SU-DHL-6 (cell line): Measurements from ENCODE around the gene CPNE2.

Experiments used
- H2AFZ ChIP-seq: fragments of 200-600 bp; sonication (generic); 2 replicates; pipeline ENCODE4 v1.6.1; 2014; ENCODE audit warnings: low read depth, mild to moderate bottlenecking, moderate library complexity, mixed read lengths, antibody characterized with exemption, low read length; ENCODE audit not compliant: severe bottlenecking
- H3F3A ChIP-seq: fragments of 200-600 bp; shearing (Covaris generic); 2 replicates; pipeline ENCODE4 v1.6.0; 2016; ENCODE audit warnings: antibody characterized with exemption, mild to moderate bottlenecking; ENCODE audit not compliant: insufficient read depth
- H3K27ac ChIP-seq: fragments of 200-600 bp; sonication (generic); 2 replicates; pipeline ENCODE4 v1.5.1; 2016; ENCODE audit warnings: low read depth, mild to moderate bottlenecking, low read length, moderate library complexity, mixed read lengths
- H3K27me3 ChIP-seq: fragments of 200-600 bp; sonication (generic), shearing (Covaris generic); 2 replicates; pipeline ENCODE4 v1.6.0; 2014; ENCODE audit warnings: mild to moderate bottlenecking, low read length
- H3K36me3 ChIP-seq: fragments of 200-600 bp; sonication (generic); 2 replicates; pipeline ENCODE4 v1.6.1; 2014; ENCODE audit warnings: mild to moderate bottlenecking, low read length, mixed read lengths
- H3K4me2 ChIP-seq: fragments of 300-600, 200-600 bp; shearing (Covaris generic), sonication (generic); 2 replicates; pipeline ENCODE4 v1.6.0; 2014; ENCODE audit warnings: low read length, low read depth, mild to moderate bottlenecking; ENCODE audit not compliant: poor library complexity, severe bottlenecking
- H3K4me3 ChIP-seq: fragments of 200-600 bp; sonication (generic); 2 replicates; pipeline ENCODE4 v1.5.1; 2014; ENCODE audit warnings: antibody characterized with exemption, low read length, mild to moderate bottlenecking, mixed read lengths; ENCODE audit not compliant: insufficient read depth, poor library complexity, severe bottlenecking
- H3K79me2 ChIP-seq: fragments of 200-600 bp; sonication (generic); 2 replicates; pipeline ENCODE4 v1.6.1; 2014; ENCODE audit warnings: mild to moderate bottlenecking, low read length, moderate library complexity; ENCODE audit not compliant: insufficient read depth
- H3K9ac ChIP-seq: fragments of 200-600 bp; sonication (generic); 2 replicates; pipeline ENCODE4 v1.7.0; 2014; ENCODE audit warnings: mild to moderate bottlenecking, low read length
- H3K9me2 ChIP-seq: fragments of 200-600 bp; sonication (generic); replicated peaks from 2 replicates; pipeline ENCODE4 v1.6.1; 2014; ENCODE audit warnings: low read length; ENCODE audit not compliant: insufficient read depth
- H3K9me3 ChIP-seq: fragments of 200-600 bp; sonication (generic); 2 replicates; pipeline ENCODE4 v1.6.1; 2014; ENCODE audit warnings: low read length, mixed read lengths; ENCODE audit not compliant: insufficient read depth
- H4K20me1 ChIP-seq: fragments of 200-600 bp; sonication (generic); 2 replicates; pipeline ENCODE4 v1.6.1; 2014; ENCODE audit warnings: low read depth, mild to moderate bottlenecking, antibody characterized with exemption, low read length, moderate library complexity, mixed read lengths
- CTCF ChIP-seq: fragments of 200-600 bp; sonication (generic); IDR thresholded peaks from one replicate; pipeline ENCODE4 v1.5.1; 2017; ENCODE audit warnings: antibody characterized with exemption, mild to moderate bottlenecking, low read length, moderate library complexity; ENCODE audit not compliant: insufficient read depth, poor library complexity, severe bottlenecking
- EZH2phosphoT487 ChIP-seq: fragments of 200-600 bp; sonication (generic), shearing (Covaris generic); conservative IDR thresholded peaks from 2 replicates; pipeline ENCODE4 v1.6.1; 2018; ENCODE audit warnings: mild to moderate bottlenecking, antibody characterized with exemption, low read length, moderate library complexity, mixed read lengths

Gene CPNE2

GRCh38 chr16:57137566-57138273, 45.3 kb downstream of the CPNE2 start:
- Histone ChIP-seq H3F3A (no peaks in the 10 kb centered on the region), H4K20me1 (no peaks in the 10 kb centered on the region), H3K27me3 (no peaks in the 10 kb centered on the region), H3K4me2 (no peak overlapping the region), H3K4me3 (no peak overlapping the region), H2AFZ (no peak overlapping the region), H3K27ac (no peak overlapping the region), H3K79me2 (no peaks in the 10 kb centered on the region), H3K9me2 (no peaks in the 10 kb centered on the region), H3K36me3 (no peaks in the 10 kb centered on the region), H3K9me3 (no peaks in the 10 kb centered on the region), H3K9ac (no peak overlapping the region)
- TF ChIP-seq CTCF: no peak
- no peak for TF ChIP-seq EZH2phosphoT487

- Histone ChIP-seq H4K20me1 (no peaks in the 10 kb centered on the region), H3K79me2 (no peaks in the 10 kb centered on the region), H3K4me2 (no peak overlapping the region), H3K4me3 (no peak overlapping the region), H3K9me2 (no peaks in the 10 kb centered on the region), H3K27me3 (no peaks in the 10 kb centered on the region), H3K9ac (no peak overlapping the region), H3K27ac (no peak overlapping the region), H3K9me3 (no peaks in the 10 kb centered on the region), H3K36me3 (no peaks in the 10 kb centered on the region), H2AFZ (no peak overlapping the region), H3F3A (no peaks in the 10 kb centered on the region)
- TF ChIP-seq CTCF (no peak), EZH2phosphoT487 (no peak)
Observed at GRCh38 chr16:57138281-57138935, 46.0 kb downstream of the CPNE2 start.

- Histone ChIP-seq H3K9me2 (no peaks in the 10 kb centered on the region), H3K79me2 (no peaks in the 10 kb centered on the region), H3K4me3 (no peak overlapping the region), H4K20me1 (no peaks in the 10 kb centered on the region), H3F3A (no peaks in the 10 kb centered on the region), H2AFZ (no peak overlapping the region), H3K9ac (no peak overlapping the region), H3K36me3 (no peaks in the 10 kb centered on the region), H3K27ac (no peak overlapping the region), H3K4me2 (no peak overlapping the region), H3K9me3 (no peaks in the 10 kb centered on the region), H3K27me3 (no peaks in the 10 kb centered on the region)
- TF ChIP-seq EZH2phosphoT487 (no peak), CTCF (no peak)
Observed at GRCh38 chr16:57140931-57141668, 48.7 kb downstream of the CPNE2 start.
